HepG2 (cell line): ENCODE results near the gene WDSUB1. TPM values are rescaled to one million over a fixed set of nuclear protein-coding genes. Genes with fewer than 3 reads are reported as not detected.

Experiments used
- ATAC-seq: fragments of 200-7000 bp; cut with Tn5 transposase; 3 replicates; pipeline ENCODE4 v1.9.1; 2020; ENCODE audit warnings: mild to moderate bottlenecking, moderate library complexity
- BruUV-seq: library from RNA; stranded (reverse); fragments of 400-500 nt; replicated peaks from 2 replicates; lab custom pipeline; 2021; lab: Mats Ljungman, UMichigan
- CTCF ChIA-PET: fragments of 300-600 bp; formaldehyde crosslinking; extraction: SDS; loops from one replicate; lab custom pipeline; 2021; ENCODE audit warnings: low total read pairs, inconsistent platforms, low intra/inter-chr PET ratio; lab: Yijun Ruan, JAX
- POLR2A ChIA-PET: fragments of 350-600 bp; sonication (Branson Sonifier 250); formaldehyde crosslinking; loops from one replicate; lab custom pipeline; 2020; ENCODE audit warnings: antibody characterized with exemption, inconsistent platforms; lab: Yijun Ruan, JAX
- DNase-seq: peaks from one replicate; pipeline ENCODE4 v3.0.0-alpha.2; 2015; ENCODE audit warnings: low spot score
- FAIRE-seq: peaks from 3 replicates; lab custom pipeline; 2011; peaks lifted over from hg19 to GRCh38; lab: Jason Lieb, UNC
- H2AFZ ChIP-seq: one replicate; pipeline ENCODE4 v1.6.1; 2011; ENCODE audit warnings: low read length, inconsistent platforms
- H3K27ac ChIP-seq: fragments of 300-600 bp; 3 replicates; pipeline ENCODE4 v1.8.0; 2011; ENCODE audit warnings: mixed run types, mild to moderate bottlenecking, mixed read lengths, low read length, inconsistent platforms; ENCODE audit not compliant: insufficient read depth; ENCODE audit errors: extremely low read length
- H3K27me3 ChIP-seq, 2 experiments: fragments of 200-600 bp in 1 of 2; 2 replicates in 1 of 2; 3 replicates in 1 of 2; pipeline versions ENCODE4 v1.6.0 to v1.8.0; 2011; ENCODE audit warnings: low read length in 2 of 2, mild to moderate bottlenecking in 2 of 2, moderate library complexity in 2 of 2, inconsistent platforms in 1 of 2; ENCODE audit not compliant: insufficient read depth in 2 of 2, control insufficient read depth in 1 of 2
- H3K36me3 ChIP-seq, 2 experiments: fragments of 200-600 bp in 1 of 2; replicated peaks in 1 of 2; 2 replicates in 1 of 2; 3 replicates in 1 of 2; pipeline versions ENCODE4 v1.5.1 to v1.8.0; 2011; ENCODE audit warnings: low read length in 2 of 2, inconsistent platforms in 1 of 2; ENCODE audit not compliant: insufficient read depth in 2 of 2, control insufficient read depth in 1 of 2
- H3K4me1 ChIP-seq: 2 replicates; pipeline ENCODE4 v1.5.1; 2012; ENCODE audit warnings: low read length, inconsistent platforms; ENCODE audit not compliant: insufficient read depth
- H3K4me2 ChIP-seq: 2 replicates; pipeline ENCODE4 v1.6.0; 2011; ENCODE audit warnings: low read depth, low read length, inconsistent platforms
- H3K4me3 ChIP-seq, 3 experiments: fragments of 200-600 bp in 1 of 3; sonication (generic), shearing (Covaris generic) in 1 of 3; replicated peaks in 1 of 3; 2 replicates each; pipeline ENCODE4 v1.5.1; 2011 to 2016; ENCODE audit warnings: low read length in 3 of 3, inconsistent platforms in 2 of 3, low read depth in 2 of 3, mild to moderate bottlenecking in 2 of 3, control low read depth in 1 of 3, mixed read lengths in 1 of 3; ENCODE audit not compliant: insufficient read depth in 1 of 3
- H3K79me2 ChIP-seq: one replicate; pipeline ENCODE4 v1.6.1; 2011; ENCODE audit warnings: low read length, inconsistent platforms; ENCODE audit not compliant: insufficient read depth
- H3K9ac ChIP-seq: 2 replicates; pipeline ENCODE4 v1.6.0; 2011; ENCODE audit warnings: mild to moderate bottlenecking, low read depth, low read length, inconsistent platforms; ENCODE audit not compliant: insufficient read depth
- H3K9me3 ChIP-seq: 2 replicates; pipeline ENCODE4 v1.5.1; 2012; ENCODE audit warnings: mild to moderate bottlenecking, low read length
- H4K20me1 ChIP-seq: 2 replicates; pipeline ENCODE4 v1.6.0; 2011; ENCODE audit warnings: inconsistent platforms, mild to moderate bottlenecking, low read length, moderate library complexity; ENCODE audit not compliant: insufficient read depth
- ARHGAP35 ChIP-seq: sonication (generic); formaldehyde crosslinking; IDR thresholded peaks from 2 replicates; pipeline ENCODE4 v1.9.0; 2022; ENCODE audit warnings: mild to moderate bottlenecking, inconsistent platforms, moderate library complexity, missing genetic modification reagents, borderline replicate concordance
- CHD4 ChIP-seq: fragments of 200-600 bp; sonication (generic); IDR thresholded peaks from 2 replicates; pipeline ENCODE4 v1.7.0; 2017; ENCODE audit warnings: mild to moderate bottlenecking, low read length, borderline replicate concordance
- HNF4G ChIP-seq, 2 experiments: sonication (generic) in 1 of 2; formaldehyde crosslinking in 1 of 2; IDR thresholded peaks; 2 replicates each; pipeline versions ENCODE4 v1.4.0 to v1.6.1; 2011 to 2020; ENCODE audit warnings: borderline replicate concordance in 2 of 2, low read depth in 2 of 2, mild to moderate bottlenecking in 2 of 2, low read length in 1 of 2, missing genetic modification reagents in 1 of 2, moderate library complexity in 1 of 2
- MTF2 ChIP-seq: sonication (generic); formaldehyde crosslinking; IDR thresholded peaks from 2 replicates; pipeline ENCODE4 v1.5.0; 2020; ENCODE audit warnings: missing genetic modification reagents, borderline replicate concordance
- ZBTB21 ChIP-seq: sonication (generic); formaldehyde crosslinking; IDR thresholded peaks from 2 replicates; pipeline ENCODE4 v1.4.0; 2020; ENCODE audit warnings: missing genetic modification reagents
- ZNF354B ChIP-seq: sonication (generic); formaldehyde crosslinking; IDR thresholded peaks from 2 replicates; pipeline ENCODE4 v1.8.0; 2022; ENCODE audit warnings: mild to moderate bottlenecking, missing genetic modification reagents
- ZNF562 ChIP-seq: sonication (generic); formaldehyde crosslinking; IDR thresholded peaks from 2 replicates; pipeline ENCODE4 v1.8.0; 2022; ENCODE audit warnings: missing genetic modification reagents, borderline replicate concordance
- ZNF75D ChIP-seq: sonication (generic); formaldehyde crosslinking; IDR thresholded peaks from 2 replicates; pipeline ENCODE4 v1.8.1; 2023; ENCODE audit warnings: missing genetic modification reagents, mild to moderate bottlenecking, borderline replicate concordance
- WGBS: methylation state at CpG from one replicate; pipeline ENCODE4 v1.1.6; 2017; ENCODE audit warnings: low lambda C conversion rate; 5-methylcytosine and 5-hydroxymethylcytosine counted together
- in situ Hi-C: cut with HindIII; loops from 2 replicates; pipeline ENCODE4 v1.10.0; 2017; ENCODE audit warnings: low pct_unique_long_range_greater_than_20kb; ENCODE audit not compliant: extremely low pct_ligation_motif_present
- intact Hi-C: fragments of 100-400 bp; cut with micrococcal nuclease; formaldehyde crosslinking; loops from one replicate; pipeline ENCODE4 v1.10.0; 2022; ENCODE audit not compliant: unreplicated experiment
- polyA plus RNA-seq, 8 experiments: library from polyadenylated mRNA; depleted of rRNA in 3 of 8; stranded (reverse) in 7 of 8; unstranded in 1 of 8; fragments of >200 nt; fragmentation: Illumina TruSeq in 4 of 8; extraction: Trizol in 4 of 8; gene quantifications; 2 replicates each; pipeline versions ENCODE4 v1.2.1 to v1.2.3, GENCODE V29; 2011 to 2016; ENCODE audit warnings: low read depth in 4 of 8, missing spikeins in 1 of 8, mixed read lengths in 1 of 8; ENCODE audit not compliant: insufficient read depth in 1 of 8
- total RNA-seq, 5 experiments: library from RNA; depleted of rRNA; stranded (reverse); fragments of >200 nt; fragmentation: Illumina TruSeq; extraction: Trizol; gene quantifications; 2 replicates each; pipeline ENCODE4 v1.2.3, GENCODE V29; 2016; ENCODE audit warnings: low read depth in 1 of 5
- TF ChIP-seq, protein P1 (sequence below): sonication (generic); formaldehyde crosslinking; IDR thresholded peaks from 2 replicates; pipeline ENCODE4 v1.8.1; 2023; ENCODE audit warnings: missing genetic modification reagents, mild to moderate bottlenecking, borderline replicate concordance
- TF ChIP-seq, protein P2 (sequence below): sonication (generic); formaldehyde crosslinking; IDR thresholded peaks from 2 replicates; pipeline ENCODE4 v1.9.0; 2021; ENCODE audit warnings: mild to moderate bottlenecking, missing genetic modification reagents
- TF ChIP-seq, protein P3 (sequence below): sonication (generic); formaldehyde crosslinking; IDR thresholded peaks from 2 replicates; pipeline ENCODE4 v1.4.0; 2020; ENCODE audit warnings: mild to moderate bottlenecking, missing genetic modification reagents

Gene WDSUB1
- total and polyA plus RNA-seq, 2 of the 13 experiments (the other 11 are each of a cell fraction or from before 2014, with no cell fraction given) = 10.1 to 10.7 TPM

DNA sequence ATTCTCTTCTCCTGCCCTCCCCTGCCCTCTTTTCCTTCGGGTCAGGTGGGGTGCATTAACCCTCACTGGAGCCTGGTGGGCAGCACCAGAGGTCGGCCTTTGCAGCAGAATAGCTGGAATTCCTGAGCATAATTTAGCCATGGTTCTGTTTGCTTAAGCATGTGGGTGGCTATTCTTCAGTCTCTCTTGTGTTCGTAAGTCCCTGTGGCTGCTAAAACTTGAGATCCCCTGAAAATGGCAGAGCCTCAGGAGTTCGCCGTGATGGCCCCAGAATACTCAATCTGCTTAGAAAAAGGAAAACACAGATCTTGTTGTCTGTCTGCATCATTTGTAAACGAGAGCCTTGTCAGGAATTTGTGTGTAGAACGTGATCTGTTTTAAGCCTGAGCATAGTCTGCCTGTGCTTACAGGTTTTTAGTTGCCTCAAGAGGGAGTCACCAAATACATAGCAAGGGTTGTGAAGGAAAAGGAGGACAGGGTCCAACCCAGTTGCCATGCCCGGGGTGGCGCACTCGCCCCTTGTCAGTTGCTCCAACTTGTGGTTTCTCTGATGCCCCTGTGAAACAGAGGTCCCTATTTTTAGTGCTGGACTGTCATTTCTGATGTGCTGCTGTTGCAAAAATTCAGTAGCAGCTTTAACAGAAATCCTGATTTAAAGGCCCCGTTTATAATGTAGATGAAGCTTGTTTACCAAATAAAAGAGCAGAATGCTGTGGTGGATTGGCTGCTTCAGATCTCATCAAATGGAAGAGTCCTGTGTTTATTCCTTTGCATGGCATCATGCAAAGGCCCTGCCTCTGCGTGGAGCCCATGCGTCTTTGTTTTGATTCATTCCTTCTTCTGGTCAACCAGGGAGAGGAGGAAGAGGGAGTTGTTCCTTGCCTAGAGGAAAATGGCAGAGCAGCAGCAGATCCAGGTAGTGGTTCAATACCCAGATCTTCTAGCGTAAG is 74.8 kb downstream of the WDSUB1 start (continued):
- TF ChIP-seq ZNF75D (CRISPR knock-in tag) = no peak
- no peak for TF ChIP-seq ZNF562 (CRISPR knock-in tag)
- TF ChIP-seq ARHGAP35 (CRISPR knock-in tag) = no peak
- TF ChIP-seq, protein P1, sequence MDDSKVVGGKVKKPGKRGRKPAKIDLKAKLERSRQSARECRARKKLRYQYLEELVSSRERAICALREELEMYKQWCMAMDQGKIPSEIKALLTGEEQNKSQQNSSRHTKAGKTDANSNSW (CRISPR knock-in tag) = no peak

DNA sequence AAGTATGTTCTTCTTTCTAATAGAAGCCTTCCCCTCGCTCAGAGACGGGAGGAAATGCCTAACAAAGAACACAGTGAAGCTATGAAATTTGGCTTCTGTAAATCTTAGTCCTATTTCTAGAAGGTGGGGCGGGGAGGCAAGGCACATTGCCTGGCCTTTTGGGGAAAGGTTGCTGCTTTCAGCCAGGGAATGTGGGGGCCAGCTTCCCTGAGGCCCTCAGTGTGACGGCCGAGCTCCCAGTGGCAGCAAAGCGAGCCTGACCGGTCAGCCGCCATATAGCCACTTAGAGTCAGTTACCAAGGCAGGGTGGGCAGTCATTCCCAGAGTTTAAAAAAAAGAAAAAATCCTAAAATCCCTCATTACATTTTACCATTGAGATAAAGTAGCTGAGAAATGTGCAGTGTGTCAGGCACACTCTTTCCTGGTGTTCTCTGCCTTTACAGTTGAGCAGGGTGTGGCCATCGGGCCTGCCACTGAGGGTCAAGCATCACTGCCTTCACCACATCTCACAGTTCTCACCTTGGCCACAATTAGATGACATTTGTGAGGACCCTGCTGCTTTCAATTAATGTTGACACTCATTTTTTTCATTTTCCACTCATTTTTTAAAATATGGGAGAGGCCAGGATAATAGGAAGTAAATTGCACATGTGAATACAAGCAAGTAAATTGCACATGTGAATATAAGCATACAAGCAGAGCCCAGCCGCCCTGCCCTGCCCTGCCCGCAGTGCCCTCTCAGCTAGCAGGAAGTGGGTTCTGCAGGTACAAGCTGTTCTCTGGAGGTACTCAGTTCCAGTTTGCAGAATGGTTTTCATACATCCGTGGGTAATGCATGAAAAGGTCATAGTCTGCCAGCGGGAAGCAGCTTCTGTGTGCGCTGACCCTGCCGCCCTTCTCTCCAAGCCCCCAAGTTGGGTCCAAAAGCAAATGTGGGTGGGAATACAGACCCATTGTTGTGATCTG is 76.9 kb downstream of the WDSUB1 start:
- Histone ChIP-seq H3K9ac (no peak overlapping the region), H3K36me3 (no peaks in the 10 kb centered on the region), H3K4me2 (no peak overlapping the region), H3K4me1 (peaks cover 16% of the 10 kb centered on the region), H3K79me2 (no peaks in the 10 kb centered on the region), H3K27ac (no peak overlapping the region), H2AFZ (no peak overlapping the region), H3K9me3 (no peaks in the 10 kb centered on the region), H3K4me3 (no peak overlapping the region), H3K27me3 (no peaks in the 10 kb centered on the region), H4K20me1 (no peaks in the 10 kb centered on the region)
- ChIA-PET CTCF (no interaction called here), POLR2A (no interaction called here)
- in situ Hi-C loops (no loop called here), intact Hi-C loops (no loop called here)
- no peak for DNase-seq
- no peak for ATAC-seq
- WGBS = 80% methylated on average over 14 of the region's 15 CpGs
- BruUV-seq = no TSS peak
- FAIRE-seq = no peak
- TF ChIP-seq CHD4 (no peak), HNF4G (IDR thresholded peaks at IDR 0.05; ENCODE audit: borderline replicate concordance, low read depth, low read length) (no peak), HNF4G (CRISPR knock-in tag; IDR thresholded peaks at IDR 0.05; ENCODE audit: borderline replicate concordance, low read depth) (no peak), MTF2 (CRISPR knock-in tag) (no peak), ZBTB21 (no peak), ZNF354B (CRISPR knock-in tag) (no peak)
- TF ChIP-seq, protein P2, sequence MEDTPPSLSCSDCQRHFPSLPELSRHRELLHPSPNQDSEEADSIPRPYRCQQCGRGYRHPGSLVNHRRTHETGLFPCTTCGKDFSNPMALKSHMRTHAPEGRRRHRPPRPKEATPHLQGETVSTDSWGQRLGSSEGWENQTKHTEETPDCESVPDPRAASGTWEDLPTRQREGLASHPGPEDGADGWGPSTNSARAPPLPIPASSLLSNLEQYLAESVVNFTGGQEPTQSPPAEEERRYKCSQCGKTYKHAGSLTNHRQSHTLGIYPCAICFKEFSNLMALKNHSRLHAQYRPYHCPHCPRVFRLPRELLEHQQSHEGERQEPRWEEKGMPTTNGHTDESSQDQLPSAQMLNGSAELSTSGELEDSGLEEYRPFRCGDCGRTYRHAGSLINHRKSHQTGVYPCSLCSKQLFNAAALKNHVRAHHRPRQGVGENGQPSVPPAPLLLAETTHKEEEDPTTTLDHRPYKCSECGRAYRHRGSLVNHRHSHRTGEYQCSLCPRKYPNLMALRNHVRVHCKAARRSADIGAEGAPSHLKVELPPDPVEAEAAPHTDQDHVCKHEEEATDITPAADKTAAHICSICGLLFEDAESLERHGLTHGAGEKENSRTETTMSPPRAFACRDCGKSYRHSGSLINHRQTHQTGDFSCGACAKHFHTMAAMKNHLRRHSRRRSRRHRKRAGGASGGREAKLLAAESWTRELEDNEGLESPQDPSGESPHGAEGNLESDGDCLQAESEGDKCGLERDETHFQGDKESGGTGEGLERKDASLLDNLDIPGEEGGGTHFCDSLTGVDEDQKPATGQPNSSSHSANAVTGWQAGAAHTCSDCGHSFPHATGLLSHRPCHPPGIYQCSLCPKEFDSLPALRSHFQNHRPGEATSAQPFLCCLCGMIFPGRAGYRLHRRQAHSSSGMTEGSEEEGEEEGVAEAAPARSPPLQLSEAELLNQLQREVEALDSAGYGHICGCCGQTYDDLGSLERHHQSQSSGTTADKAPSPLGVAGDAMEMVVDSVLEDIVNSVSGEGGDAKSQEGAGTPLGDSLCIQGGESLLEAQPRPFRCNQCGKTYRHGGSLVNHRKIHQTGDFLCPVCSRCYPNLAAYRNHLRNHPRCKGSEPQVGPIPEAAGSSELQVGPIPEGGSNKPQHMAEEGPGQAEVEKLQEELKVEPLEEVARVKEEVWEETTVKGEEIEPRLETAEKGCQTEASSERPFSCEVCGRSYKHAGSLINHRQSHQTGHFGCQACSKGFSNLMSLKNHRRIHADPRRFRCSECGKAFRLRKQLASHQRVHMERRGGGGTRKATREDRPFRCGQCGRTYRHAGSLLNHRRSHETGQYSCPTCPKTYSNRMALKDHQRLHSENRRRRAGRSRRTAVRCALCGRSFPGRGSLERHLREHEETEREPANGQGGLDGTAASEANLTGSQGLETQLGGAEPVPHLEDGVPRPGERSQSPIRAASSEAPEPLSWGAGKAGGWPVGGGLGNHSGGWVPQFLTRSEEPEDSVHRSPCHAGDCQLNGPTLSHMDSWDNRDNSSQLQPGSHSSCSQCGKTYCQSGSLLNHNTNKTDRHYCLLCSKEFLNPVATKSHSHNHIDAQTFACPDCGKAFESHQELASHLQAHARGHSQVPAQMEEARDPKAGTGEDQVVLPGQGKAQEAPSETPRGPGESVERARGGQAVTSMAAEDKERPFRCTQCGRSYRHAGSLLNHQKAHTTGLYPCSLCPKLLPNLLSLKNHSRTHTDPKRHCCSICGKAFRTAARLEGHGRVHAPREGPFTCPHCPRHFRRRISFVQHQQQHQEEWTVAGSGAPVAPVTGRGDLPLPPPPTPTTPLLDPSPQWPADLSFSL (CRISPR knock-in tag) = no peak
- TF ChIP-seq, protein P3, sequence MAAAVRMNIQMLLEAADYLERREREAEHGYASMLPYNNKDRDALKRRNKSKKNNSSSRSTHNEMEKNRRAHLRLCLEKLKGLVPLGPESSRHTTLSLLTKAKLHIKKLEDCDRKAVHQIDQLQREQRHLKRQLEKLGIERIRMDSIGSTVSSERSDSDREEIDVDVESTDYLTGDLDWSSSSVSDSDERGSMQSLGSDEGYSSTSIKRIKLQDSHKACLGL (CRISPR knock-in tag) = no peak
